HFF-Myc (cell line): ENCODE results near the gene FNTB.

Experiments used
- DNase-seq: peaks from one replicate; pipeline ENCODE4 v3.0.0-alpha.2; 2011; ENCODE audit warnings: low read depth; ENCODE audit errors: extremely low read depth
- H3K4me3 ChIP-seq: replicated peaks from 2 replicates; pipeline ENCODE4 v1.5.1; 2011; ENCODE audit warnings: low read depth, mild to moderate bottlenecking, control low read depth, low read length
- TF ChIP-seq, protein P1 (sequence below): IDR thresholded peaks from 2 replicates; pipeline ENCODE4 v1.5.1; 2012; ENCODE audit warnings: mild to moderate bottlenecking, low read depth, low read length, control low read depth; ENCODE audit errors: missing control alignments

FNTB gene

DNA sequence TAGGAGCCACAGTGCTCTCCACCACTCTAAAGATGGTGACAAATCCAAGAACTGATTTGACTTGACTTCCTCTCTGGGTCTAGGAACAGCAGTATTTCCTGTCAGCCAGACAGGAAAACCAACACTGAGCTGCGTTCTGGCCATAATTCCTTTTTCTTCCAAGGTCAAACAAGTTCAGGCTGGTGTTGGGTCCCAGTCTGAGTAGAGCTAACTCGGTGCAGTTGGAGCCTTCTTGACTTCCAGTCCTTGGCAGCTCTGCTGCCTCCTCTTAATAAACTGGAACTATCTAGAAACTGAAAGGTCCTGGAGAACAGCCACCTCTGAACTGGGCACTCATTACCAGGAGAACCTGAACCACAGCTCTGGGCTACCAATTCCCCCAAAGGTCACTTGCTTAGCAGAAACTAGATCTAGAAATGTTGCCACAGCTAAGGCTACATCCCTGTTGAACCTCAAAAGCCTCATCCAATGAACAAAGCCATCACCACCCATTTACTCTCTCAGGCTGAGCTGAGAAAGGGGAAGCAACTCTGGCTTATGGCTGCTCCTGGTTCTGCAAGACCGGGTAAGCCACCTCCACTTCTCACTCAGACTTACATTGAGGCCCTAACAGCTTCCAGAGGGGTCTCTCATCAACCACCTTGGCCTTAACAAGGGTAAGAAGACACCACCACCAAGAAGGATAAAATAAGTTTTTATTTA is 87.9 kb downstream of the FNTB start:
- TF ChIP-seq, protein P1, sequence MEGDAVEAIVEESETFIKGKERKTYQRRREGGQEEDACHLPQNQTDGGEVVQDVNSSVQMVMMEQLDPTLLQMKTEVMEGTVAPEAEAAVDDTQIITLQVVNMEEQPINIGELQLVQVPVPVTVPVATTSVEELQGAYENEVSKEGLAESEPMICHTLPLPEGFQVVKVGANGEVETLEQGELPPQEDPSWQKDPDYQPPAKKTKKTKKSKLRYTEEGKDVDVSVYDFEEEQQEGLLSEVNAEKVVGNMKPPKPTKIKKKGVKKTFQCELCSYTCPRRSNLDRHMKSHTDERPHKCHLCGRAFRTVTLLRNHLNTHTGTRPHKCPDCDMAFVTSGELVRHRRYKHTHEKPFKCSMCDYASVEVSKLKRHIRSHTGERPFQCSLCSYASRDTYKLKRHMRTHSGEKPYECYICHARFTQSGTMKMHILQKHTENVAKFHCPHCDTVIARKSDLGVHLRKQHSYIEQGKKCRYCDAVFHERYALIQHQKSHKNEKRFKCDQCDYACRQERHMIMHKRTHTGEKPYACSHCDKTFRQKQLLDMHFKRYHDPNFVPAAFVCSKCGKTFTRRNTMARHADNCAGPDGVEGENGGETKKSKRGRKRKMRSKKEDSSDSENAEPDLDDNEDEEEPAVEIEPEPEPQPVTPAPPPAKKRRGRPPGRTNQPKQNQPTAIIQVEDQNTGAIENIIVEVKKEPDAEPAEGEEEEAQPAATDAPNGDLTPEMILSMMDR = no peak
- no peak for DNase-seq
- H3K4me3 ChIP-seq = no peak overlapping the region

DNA sequence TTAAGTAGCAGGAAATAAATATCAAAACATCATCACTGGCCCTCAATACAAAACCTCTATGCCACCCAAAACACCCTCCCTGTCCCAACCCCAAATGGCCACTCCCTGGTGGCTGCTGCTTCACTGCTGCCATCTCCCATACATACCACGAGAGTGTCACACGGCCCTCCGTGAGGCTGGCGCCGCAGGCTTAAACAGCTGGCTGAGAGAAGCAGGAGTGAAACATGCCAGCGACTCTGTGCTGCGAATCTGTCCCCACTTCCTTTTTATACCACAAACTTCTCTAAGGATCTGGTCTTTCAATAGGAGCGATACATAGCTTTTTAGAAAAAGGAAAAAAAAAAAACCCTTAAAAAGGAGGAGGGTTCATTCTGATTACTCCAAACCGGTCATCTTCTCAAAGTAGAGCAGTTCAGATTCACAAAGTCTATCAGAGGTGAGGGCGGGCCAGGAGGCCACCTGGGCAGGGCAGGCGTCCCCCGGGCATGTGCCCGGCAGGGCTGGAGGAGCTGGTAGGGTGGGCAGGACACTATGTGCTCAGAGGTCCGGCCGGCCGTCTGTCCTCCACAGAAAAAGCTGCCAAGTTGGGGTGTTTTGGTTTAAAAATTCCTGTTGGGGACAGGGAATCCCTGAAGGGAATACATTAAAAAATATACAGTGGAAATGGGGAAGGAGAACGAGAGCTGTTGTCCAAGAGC is 89.1 kb downstream of the FNTB start:
- no peak for DNase-seq
- no peak overlapping the region for H3K4me3 ChIP-seq
- TF ChIP-seq, protein P1 = no peak

DNA sequence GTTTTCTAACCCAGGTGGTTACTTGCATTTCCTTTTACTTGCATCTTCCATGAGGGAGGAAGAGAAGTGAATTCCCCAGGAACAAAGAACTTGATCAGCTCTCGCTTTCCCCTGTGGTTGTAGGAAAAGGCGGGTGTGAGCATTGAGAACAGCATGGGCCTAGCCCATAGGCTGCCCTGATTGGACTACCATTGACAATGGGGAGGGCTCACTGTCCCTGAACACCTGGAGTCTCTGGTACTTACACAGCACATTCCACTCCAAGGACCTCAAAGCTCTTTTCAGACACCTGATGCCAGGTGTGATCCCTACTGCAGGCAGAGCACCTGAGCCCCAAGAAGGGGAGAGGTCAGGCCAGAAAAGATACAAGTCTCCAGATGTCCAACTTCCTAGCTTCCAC is 90.6 kb downstream of the FNTB start:
- DNase-seq = no peak
- TF ChIP-seq, protein P1 = no peak
- no peak overlapping the region for H3K4me3 ChIP-seq

DNA sequence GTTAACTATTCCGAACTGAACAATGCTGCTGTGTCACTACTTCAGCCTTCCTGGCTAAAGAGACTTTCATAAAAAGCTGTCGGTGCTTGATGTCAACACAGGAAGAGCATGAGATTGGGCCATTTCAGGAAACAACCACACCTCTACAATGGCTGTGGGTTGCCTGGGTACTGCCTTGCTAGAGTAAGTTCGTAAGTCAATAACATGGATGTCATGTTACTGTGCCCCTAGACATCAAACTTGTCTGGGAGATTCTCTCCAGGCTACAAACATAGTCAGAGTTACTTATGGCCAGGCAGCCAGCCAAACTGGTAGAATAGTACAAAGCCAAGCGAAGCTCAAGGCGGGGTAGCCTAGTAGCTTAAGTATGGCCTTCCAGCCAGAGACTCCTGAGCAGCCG is 92.5 kb downstream of the FNTB start:
- no peak for DNase-seq
- H3K4me3 ChIP-seq = no peak overlapping the region
- TF ChIP-seq, protein P1 = no peak

DNA sequence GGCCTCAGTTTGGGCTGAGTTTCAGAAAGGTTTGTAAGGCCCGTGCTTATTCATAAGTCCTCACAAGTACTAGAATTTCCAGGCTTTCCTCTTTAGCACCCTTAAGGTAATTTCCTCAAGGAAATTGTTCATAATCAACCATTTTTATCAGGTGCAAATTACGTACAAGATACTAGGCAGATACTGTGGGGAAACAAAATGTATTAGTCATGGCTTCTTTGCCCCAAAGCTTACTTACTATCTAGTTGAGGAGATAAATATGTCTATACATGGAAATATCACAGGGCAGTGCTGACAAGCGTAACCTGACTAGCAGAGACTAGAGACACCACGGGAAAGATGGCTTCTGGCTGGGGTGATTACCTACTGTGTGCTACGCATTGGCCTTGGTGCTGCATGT is 93.1 kb downstream of the FNTB start:
- no peak overlapping the region for H3K4me3 ChIP-seq
- DNase-seq = no peak
- TF ChIP-seq, protein P1 = no peak

DNA sequence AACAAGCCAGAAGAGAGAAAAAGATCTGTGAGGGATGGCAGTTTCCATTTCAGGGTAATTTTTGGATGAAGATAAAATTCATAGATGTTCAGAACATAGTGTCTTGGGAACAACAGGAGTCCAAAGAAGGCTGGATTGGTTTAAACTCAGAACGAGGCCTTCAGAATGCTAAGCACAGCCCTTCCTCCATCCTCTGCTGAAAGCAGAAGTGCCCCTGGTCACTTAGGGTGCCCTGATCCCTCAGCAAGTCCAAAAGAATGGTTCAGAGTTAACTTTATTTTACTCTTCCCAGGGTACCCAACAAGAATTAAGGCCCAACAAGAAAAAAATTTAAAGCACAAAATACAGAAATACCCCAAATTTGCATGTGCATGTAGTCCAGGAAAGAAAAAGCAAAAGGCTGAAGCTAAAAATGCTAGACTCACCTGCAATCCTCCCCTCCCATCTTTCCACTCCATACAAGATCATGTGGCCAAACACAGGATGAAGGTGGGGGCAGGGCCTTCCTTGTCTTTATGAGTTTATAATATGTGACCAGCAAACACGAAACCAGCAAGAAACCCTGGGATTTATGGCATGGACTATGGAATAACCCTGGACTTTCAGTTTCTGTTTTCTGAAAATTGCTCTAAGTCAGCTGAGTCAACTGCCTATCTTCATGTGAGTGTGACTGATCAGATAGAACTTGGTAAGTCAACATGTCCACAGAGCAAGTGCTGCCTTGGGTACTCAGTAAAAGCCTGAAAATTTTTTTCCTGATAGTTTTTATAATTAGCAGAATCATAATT is 94.5 kb downstream of the FNTB start:
- no peak overlapping the region for H3K4me3 ChIP-seq
- TF ChIP-seq, protein P1 = no peak
- DNase-seq = no peak
